HG03280 (cell line): ENCODE measurements around the gene HSD17B2.

Source experiments
- ATAC-seq: cut with Tn5 transposase; IDR thresholded peaks from one replicate; pipeline ENCODE4 v1.9.1; 2021; ENCODE audit warnings: mild to moderate bottlenecking, moderate library complexity; ENCODE audit not compliant: unreplicated experiment

HSD17B2 gene

GRCh38 chr16:82017911-82018568, 17.0 kb upstream of the HSD17B2 start:
- no peak for ATAC-seq

- no peak for ATAC-seq
These were observed 15.5 kb upstream of the HSD17B2 start for GRCh38 chr16:82019535-82019934.

- no peak for ATAC-seq
These were observed 15.0 kb upstream of the HSD17B2 start for GRCh38 chr16:82020051-82020450.

- no peak for ATAC-seq
These were observed 11.8 kb upstream of the HSD17B2 start for GRCh38 chr16:82023206-82023605.

- ATAC-seq, result no peak
These were observed 10.7 kb upstream of the HSD17B2 start for GRCh38 chr16:82024316-82024715.

- ATAC-seq, result no peak
These were observed 10.2 kb upstream of the HSD17B2 start for GRCh38 chr16:82024883-82025282.

GRCh38 chr16:82027629-82028064, 7.4 kb upstream of the HSD17B2 start:
- ATAC-seq, result no peak

GRCh38 chr16:82031116-82032084, 3.7 kb upstream of the HSD17B2 start:
- ATAC-seq, result no peak

GRCh38 chr16:82033006-82033405, 2.0 kb upstream of the HSD17B2 start:
- no peak for ATAC-seq

GRCh38 chr16:82033683-82034300, 1.3 kb upstream of the HSD17B2 start:
- no peak for ATAC-seq

GRCh38 chr16:82037251-82037650, 2.2 kb downstream of the HSD17B2 start:
- ATAC-seq, result no peak

- ATAC-seq, result no peak
These were observed 2.6 kb downstream of the HSD17B2 start for GRCh38 chr16:82037666-82038065.

- ATAC-seq, result no peak
These were observed 5.2 kb downstream of the HSD17B2 start for GRCh38 chr16:82040296-82040695.

GRCh38 chr16:82041542-82041941, 6.5 kb downstream of the HSD17B2 start:
- ATAC-seq, result no peak

GRCh38 chr16:82042144-82042543, 7.1 kb downstream of the HSD17B2 start:
- no peak for ATAC-seq

GRCh38 chr16:82042846-82043245, 7.8 kb downstream of the HSD17B2 start:
- ATAC-seq, result no peak

- no peak for ATAC-seq
These were observed 8.9 kb downstream of the HSD17B2 start for GRCh38 chr16:82043680-82044584.

- no peak for ATAC-seq
These were observed 9.5 kb downstream of the HSD17B2 start for GRCh38 chr16:82044585-82044911.

- no peak for ATAC-seq
These were observed 10.4 kb downstream of the HSD17B2 start for GRCh38 chr16:82045465-82045864.

GRCh38 chr16:82046541-82046940, 11.5 kb downstream of the HSD17B2 start:
- ATAC-seq, result no peak

- ATAC-seq, result no peak
These were observed 11.9 kb downstream of the HSD17B2 start for GRCh38 chr16:82046941-82047340.
